Type B pancreatic cell (in vitro differentiated cells): ENCODE data around the gene LGR6. TPM values are rescaled to one million over a fixed set of nuclear protein-coding genes. Genes with fewer than 3 reads are reported as not detected.

Experiments
- DNase-seq: peaks from one replicate; pipeline ENCODE4 v3.0.0; 2021; ENCODE audit warnings: mixed read lengths; ENCODE audit not compliant: unreplicated experiment; ENCODE audit errors: extremely low spot score
- H3K27ac Mint-ChIP-seq: 2 replicates; pipeline ENCODE4 v1.8.0; 2021; ENCODE audit warnings: mild to moderate bottlenecking, mixed read lengths
- H3K27me3 Mint-ChIP-seq: 2 replicates; pipeline ENCODE4 v1.8.0; 2021; ENCODE audit warnings: mixed read lengths
- H3K36me3 Mint-ChIP-seq: 2 replicates; pipeline ENCODE4 v1.8.0; 2021; ENCODE audit warnings: mixed read lengths
- H3K4me1 Mint-ChIP-seq: one replicate; pipeline ENCODE4 v1.8.0; 2021; ENCODE audit warnings: mixed read lengths; ENCODE audit not compliant: unreplicated experiment
- H3K4me3 Mint-ChIP-seq: 2 replicates; pipeline ENCODE4 v1.8.0; 2021; ENCODE audit warnings: mild to moderate bottlenecking, mixed read lengths
- H3K9me3 Mint-ChIP-seq: 2 replicates; pipeline ENCODE4 v1.8.0; 2021; ENCODE audit warnings: mixed read lengths
- CTCF ChIP-seq: fragments of 200-600 bp; sonication (generic); conservative IDR thresholded peaks from 2 replicates; pipeline ENCODE4 v1.5.0; 2021; ENCODE audit warnings: antibody characterized with exemption, mild to moderate bottlenecking
- total RNA-seq: library from RNA; stranded (reverse); gene quantifications from 2 replicates; pipeline ENCODE4 v1.2.1, GENCODE V29; 2021; ENCODE audit warnings: low replicate concordance

LGR6 gene
- total RNA-seq, 1 donor from 2014 or later, result 2.8 TPM

GRCh38 chr1:202305168-202305567, 111.6 kb downstream of the LGR6 start:
- Mint-ChIP-seq H3K4me1 (no peaks in the 10 kb centered on the region), H3K4me3 (no peak overlapping the region), H3K27me3 (peaks cover 23% of the 10 kb centered on the region), H3K36me3 (no peaks in the 10 kb centered on the region), H3K27ac (no peak overlapping the region), H3K9me3 (no peaks in the 10 kb centered on the region)
- no peak for TF ChIP-seq CTCF
- no peak for DNase-seq

DNA sequence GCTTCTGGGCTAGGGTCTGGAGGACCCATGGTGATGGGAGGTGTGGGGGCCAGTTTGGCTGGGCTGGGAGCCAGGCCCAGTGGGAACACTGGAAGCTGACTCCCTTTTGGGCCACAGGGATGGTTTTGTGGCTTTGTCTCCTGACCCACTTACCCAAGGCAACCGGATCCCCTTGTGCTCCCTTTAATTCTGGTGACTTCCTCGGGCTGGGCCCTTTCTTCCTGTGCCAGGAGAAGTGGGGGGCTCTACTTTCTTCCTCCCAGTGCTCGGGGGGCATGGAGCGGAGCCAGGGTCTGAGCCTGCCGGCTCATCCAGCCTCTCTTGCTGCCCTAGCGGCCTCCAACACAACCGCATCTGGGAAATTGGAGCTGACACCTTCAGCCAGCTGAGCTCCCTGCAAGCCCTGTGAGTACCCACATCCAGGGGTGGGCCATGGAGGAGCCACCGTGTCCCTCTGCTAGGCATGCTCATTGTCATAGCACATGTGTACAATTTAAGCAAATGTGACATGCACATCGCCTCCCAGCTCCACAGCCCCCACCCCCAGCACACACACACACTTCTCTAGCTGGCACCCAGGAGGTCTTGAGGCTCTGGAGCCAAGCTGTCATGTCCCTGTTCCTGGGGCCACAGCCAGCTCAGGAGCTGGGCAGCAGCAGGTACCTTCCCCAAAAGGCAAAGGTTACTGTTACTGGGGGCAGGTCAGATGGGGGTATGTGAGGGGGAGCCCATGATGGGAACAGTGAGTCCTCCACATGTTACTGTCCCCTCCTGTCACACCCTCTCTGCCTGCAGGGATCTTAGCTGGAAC, 113.1 kb downstream of the LGR6 start:
- H3K27me3 Mint-ChIP-seq, result peaks cover 26% of the 10 kb centered on the region
- no peak overlapping the region for H3K4me3 Mint-ChIP-seq
- no peak for DNase-seq
- no peaks in the 10 kb centered on the region for H3K36me3 Mint-ChIP-seq
- no peak for TF ChIP-seq CTCF
- H3K27ac Mint-ChIP-seq, result no peak overlapping the region
- no peaks in the 10 kb centered on the region for H3K9me3 Mint-ChIP-seq
- no peaks in the 10 kb centered on the region for H3K4me1 Mint-ChIP-seq

DNA sequence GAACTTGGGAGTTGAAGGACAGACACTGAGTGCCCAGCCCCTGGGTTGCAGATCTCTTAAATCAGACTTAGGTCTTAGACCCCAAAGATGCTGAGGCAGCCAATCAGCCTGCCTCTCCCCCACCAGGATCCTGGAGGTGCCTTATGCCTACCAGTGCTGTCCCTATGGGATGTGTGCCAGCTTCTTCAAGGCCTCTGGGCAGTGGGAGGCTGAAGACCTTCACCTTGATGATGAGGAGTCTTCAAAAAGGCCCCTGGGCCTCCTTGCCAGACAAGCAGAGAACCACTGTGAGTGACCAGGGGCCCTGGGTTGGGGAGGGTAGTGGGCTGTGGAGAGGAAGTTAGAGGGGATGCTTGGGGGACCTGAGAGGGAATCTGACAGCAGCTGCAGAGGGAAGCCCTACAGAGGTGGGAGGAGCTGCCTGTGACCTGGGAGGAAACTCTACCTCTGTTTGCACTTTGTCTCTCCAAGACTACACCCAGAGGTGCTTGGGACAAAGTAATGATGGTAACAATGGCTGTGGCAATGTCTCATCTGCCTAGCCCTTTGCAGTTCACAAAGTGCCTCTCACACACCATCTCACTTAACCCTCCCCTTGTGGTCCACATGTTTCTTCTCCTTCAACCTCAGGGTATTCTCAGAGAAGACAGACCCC, 116.6 kb downstream of the LGR6 start:
- no peak for TF ChIP-seq CTCF
- H3K4me1 Mint-ChIP-seq, result no peaks in the 10 kb centered on the region
- H3K4me3 Mint-ChIP-seq, result no peak overlapping the region

GRCh38 chr1:202310746-202311145, 117.1 kb downstream of the LGR6 start:
- no peak for TF ChIP-seq CTCF
- Mint-ChIP-seq H3K27ac (no peak overlapping the region), H3K4me1 (no peaks in the 10 kb centered on the region), H3K27me3 (peaks cover 30% of the 10 kb centered on the region), H3K36me3 (no peaks in the 10 kb centered on the region), H3K4me3 (no peak overlapping the region), H3K9me3 (no peaks in the 10 kb centered on the region)
- DNase-seq, result no peak

More for the DNA sequence above, 116.6 kb downstream of the LGR6 start:
- Mint-ChIP-seq H3K9me3 (no peaks in the 10 kb centered on the region), H3K36me3 (no peaks in the 10 kb centered on the region), H3K27me3 (peaks cover 25% of the 10 kb centered on the region), H3K27ac (no peak overlapping the region)
- no peak for DNase-seq

GRCh38 chr1:202311875-202312635, 118.5 kb downstream of the LGR6 start:
- Mint-ChIP-seq H3K4me1 (no peaks in the 10 kb centered on the region), H3K27ac (no peak overlapping the region), H3K27me3 (peaks cover 31% of the 10 kb centered on the region), H3K36me3 (no peaks in the 10 kb centered on the region), H3K4me3 (no peak overlapping the region), H3K9me3 (no peaks in the 10 kb centered on the region)
- TF ChIP-seq CTCF, result no peak
- DNase-seq, result no peak
